ENCODE data around the gene SLC6A13. TPM values are rescaled to one million over a fixed set of nuclear protein-coding genes. Genes with fewer than 3 reads are reported as not detected.

SLC6A13 gene
- total RNA-seq, 4 donors from 2014 or later, result 0.13 to 1.9 (median 0.82) TPM; not detected in 1

GRCh38 chr12:272942-273341 is 10.3 kb upstream of the SLC6A13 start:
- TF ChIP-seq CTCF (IDR thresholded peaks at IDR 0.05 in 4 of 5, conservative IDR thresholded peaks at IDR 0.05 in 1 of 5) (no peak), POLR2A (IDR thresholded peaks at IDR 0.05) (no peak)
- ATAC-seq (no peak), DNase-seq (no peak)
- intact Hi-C loops (cut with DNase I; ENCODE audit: low total_unique reads), result no loop called here
- Histone ChIP-seq H3K4me1 (no peaks in the 10 kb centered on the region), H3K4me3 (no peak overlapping the region), H3K27me3 (no peaks in the 10 kb centered on the region), H3K36me3 (no peaks in the 10 kb centered on the region), H3K9me3 (no peaks in the 10 kb centered on the region), H3K27ac (no peak overlapping the region)
- in situ Hi-C loops (cut with MboI; ENCODE audit: low sequenced_read_pairs in 4 of 4), result no loop called here

GRCh38 chr12:271161-271560 is 8.5 kb upstream of the SLC6A13 start:
- ATAC-seq, result no peak
- Histone ChIP-seq H3K4me3 (no peak overlapping the region), H3K27me3 (no peaks in the 10 kb centered on the region), H3K9me3 (no peaks in the 10 kb centered on the region), H3K4me1 (no peaks in the 10 kb centered on the region), H3K27ac (no peak overlapping the region), H3K36me3 (no peaks in the 10 kb centered on the region)
- no peak for DNase-seq
- intact Hi-C loops (cut with DNase I; ENCODE audit: low total_unique reads), result no loop called here
- TF ChIP-seq CTCF (IDR thresholded peaks at IDR 0.05 in 4 of 5, conservative IDR thresholded peaks at IDR 0.05 in 1 of 5) (no peak), POLR2A (IDR thresholded peaks at IDR 0.05) (no peak)
- in situ Hi-C loops (cut with MboI; ENCODE audit: low sequenced_read_pairs in 4 of 4), result no loop called here

DNA sequence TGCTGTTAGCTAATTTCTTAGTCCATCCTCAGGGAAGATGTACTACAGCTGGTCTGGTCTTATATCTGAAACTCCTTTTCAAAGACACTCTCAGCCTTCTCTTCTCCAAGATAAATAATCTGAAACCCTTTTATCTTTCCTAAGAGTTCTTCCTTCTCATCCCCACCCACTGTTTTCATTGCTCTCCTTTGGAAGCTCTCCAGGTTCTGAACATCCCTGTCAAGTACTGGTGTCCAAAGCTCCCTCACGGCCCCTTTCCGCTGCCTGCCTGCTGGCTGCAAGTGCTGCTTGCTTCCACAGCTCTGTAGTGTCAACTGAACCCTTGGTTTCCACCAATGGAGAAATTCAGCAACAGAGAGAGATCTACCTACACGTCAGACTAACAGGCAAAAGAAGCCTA is 6.6 kb upstream of the SLC6A13 start:
- no peaks in the 10 kb centered on the region for H3K27me3 ChIP-seq
- ATAC-seq, result no peak
- no peaks in the 10 kb centered on the region for H3K4me1 ChIP-seq
- intact Hi-C loops (cut with DNase I; ENCODE audit: low total_unique reads), result no loop called here
- H3K27ac ChIP-seq, result no peak overlapping the region
- no peaks in the 10 kb centered on the region for H3K9me3 ChIP-seq
- DNase-seq, result no peak
- no peak overlapping the region for H3K4me3 ChIP-seq
- in situ Hi-C loops (cut with MboI; ENCODE audit: low sequenced_read_pairs in 4 of 4), result no loop called here
- H3K36me3 ChIP-seq, result no peaks in the 10 kb centered on the region
- TF ChIP-seq POLR2A (IDR thresholded peaks at IDR 0.05) (no peak), CTCF (IDR thresholded peaks at IDR 0.05 in 4 of 5, conservative IDR thresholded peaks at IDR 0.05 in 1 of 5) (no peak)

GRCh38 chr12:268483-268840 is 5.8 kb upstream of the SLC6A13 start:
- DNase-seq (no peak), ATAC-seq (no peak)
- intact Hi-C loops (cut with DNase I; ENCODE audit: low total_unique reads) (no loop called here), in situ Hi-C loops (cut with MboI; ENCODE audit: low sequenced_read_pairs in 4 of 4) (no loop called here)
- no peak overlapping the region for H3K4me3 ChIP-seq
- H3K27me3 ChIP-seq, result no peaks in the 10 kb centered on the region
- H3K36me3 ChIP-seq, result no peaks in the 10 kb centered on the region
- no peaks in the 10 kb centered on the region for H3K9me3 ChIP-seq
- no peaks in the 10 kb centered on the region for H3K4me1 ChIP-seq
- no peak for TF ChIP-seq POLR2A (IDR thresholded peaks at IDR 0.05)
- H3K27ac ChIP-seq, result no peak overlapping the region

DNA sequence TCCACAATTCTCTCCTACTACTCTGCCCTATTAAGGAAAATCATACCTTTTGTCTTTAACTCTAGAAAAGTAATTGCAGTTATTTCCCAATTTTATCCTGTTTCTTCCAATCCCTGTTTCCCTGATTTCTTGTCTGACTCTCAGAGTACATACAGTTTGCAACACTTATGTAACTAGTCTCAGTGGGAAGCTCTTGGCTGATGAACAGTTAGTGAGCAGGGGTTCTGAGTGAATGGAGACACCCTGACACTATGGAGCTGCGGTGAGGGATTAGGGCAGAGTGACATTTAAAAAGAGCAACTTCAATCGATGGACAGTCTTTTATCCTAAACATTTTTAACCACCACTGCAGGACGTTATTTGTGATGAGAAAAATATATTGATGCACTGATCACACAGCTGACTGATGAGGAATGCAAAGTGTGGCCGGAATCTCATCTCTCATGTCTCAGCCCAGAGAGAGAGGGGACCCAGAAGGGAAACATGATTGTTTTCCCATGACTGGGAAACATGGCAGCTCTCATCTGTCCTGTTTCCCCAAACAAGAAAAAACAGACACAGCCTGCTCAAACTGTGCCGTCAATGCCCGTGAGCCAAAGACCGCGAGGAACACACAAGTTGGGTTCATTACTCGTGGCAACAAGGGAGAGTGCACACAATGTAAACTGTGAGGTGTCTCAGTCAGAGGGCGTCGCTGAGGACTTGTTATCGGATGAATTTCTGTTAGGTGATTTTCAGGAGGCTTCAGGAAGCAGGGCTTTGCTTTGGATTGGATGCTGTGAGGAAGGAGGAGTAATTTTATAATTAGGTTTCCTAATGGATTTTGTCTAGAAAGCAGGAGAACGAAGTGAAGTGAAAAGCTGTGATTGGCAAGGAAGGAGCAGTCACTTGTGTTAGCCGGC is 5.2 kb upstream of the SLC6A13 start:
- Histone ChIP-seq H3K4me1 (no peaks in the 10 kb centered on the region), H3K4me3 (no peak overlapping the region), H3K36me3 (no peaks in the 10 kb centered on the region), H3K27ac (no peak overlapping the region), H3K9me3 (no peaks in the 10 kb centered on the region), H3K27me3 (peaks cover 0 to 4% (median 0%) of the 10 kb centered on the region in 3 donors)
- ATAC-seq (no peak), DNase-seq (no peak)
- intact Hi-C loops (cut with DNase I; ENCODE audit: low total_unique reads) (no loop called here), in situ Hi-C loops (cut with MboI; ENCODE audit: low sequenced_read_pairs in 4 of 4) (no loop called here)
- TF ChIP-seq POLR2A (IDR thresholded peaks at IDR 0.05) (no peak), CTCF (IDR thresholded peaks at IDR 0.05 in 4 of 5, conservative IDR thresholded peaks at IDR 0.05 in 1 of 5) (no peak)
